Muscle of leg (tissue), 11 donors: Measurements from ENCODE around the gene PTPRN2. TPM values are rescaled to one million over a fixed set of nuclear protein-coding genes. Genes with fewer than 3 reads are reported as not detected.
"Not testable (repeated sequence)": the region's sequence is repeated elsewhere in the genome, so short reads cannot be mapped to it uniquely, and the experiment has no call there.

Experiments used
- DNase-seq: peaks from one replicate; pipeline ENCODE4 v3.0.0; 2013
- H3K27ac ChIP-seq: one replicate; pipeline ENCODE4 v1.5.1; 2013; ENCODE audit warnings: mild to moderate bottlenecking, low read length, control low read depth
- H3K27me3 ChIP-seq: one replicate; pipeline ENCODE4 v1.6.1; 2013; ENCODE audit warnings: low read length; ENCODE audit not compliant: control insufficient read depth, insufficient read depth
- H3K36me3 ChIP-seq: one replicate; pipeline ENCODE4 v1.6.1; 2013; ENCODE audit warnings: low read length; ENCODE audit not compliant: control insufficient read depth, insufficient read depth
- H3K4me1 ChIP-seq: one replicate; pipeline ENCODE4 v1.6.1; 2013; ENCODE audit warnings: low read length; ENCODE audit not compliant: control insufficient read depth, insufficient read depth
- H3K4me3 ChIP-seq: one replicate; pipeline ENCODE4 v1.5.1; 2013; ENCODE audit warnings: low read length, control low read depth
- H3K9me3 ChIP-seq: replicated peaks from 2 replicates; pipeline ENCODE4 v1.6.1; 2013; ENCODE audit warnings: low read depth, low read length; ENCODE audit not compliant: control insufficient read depth
- WGBS: methylation state at CpG from one replicate; pipeline ENCODE4 v1.1.5; 2013; ENCODE audit warnings: missing lambda C conversion rate; ENCODE audit not compliant: insufficient coverage; 5-methylcytosine and 5-hydroxymethylcytosine counted together
- polyA plus RNA-seq, 8 donors: library from polyadenylated mRNA; unstranded; fragments of 120-200 nt; gene quantifications; one replicate each; pipeline versions ENCODE4 v1.2.1 to v1.2.3, GENCODE V29; 2013; ENCODE audit warnings: inconsistent platforms in 1 of 8, low replicate concordance in 1 of 8; ENCODE audit not compliant: insufficient read length in 8 of 8, insufficient read depth in 1 of 8
- total RNA-seq: library from RNA; stranded (reverse); fragments of 120-200 nt; gene quantifications from one replicate; pipeline ENCODE4 v1.2.4, GENCODE V29; 2013

Gene PTPRN2
- total and polyA plus RNA-seq, 9 donors: 1.4 to 2.9 (median 2.3) TPM

- Histone ChIP-seq H3K27ac (no peak overlapping the region), H3K36me3 (no peaks in the 10 kb centered on the region), H3K4me3 (no peak overlapping the region), H3K27me3 (no peaks in the 10 kb centered on the region), H3K9me3 (peaks cover under 1% of the 10 kb centered on the region), H3K4me1 (no peaks in the 10 kb centered on the region)
- DNase-seq: no peak
- 62% methylated on average over 22 of the region's 29 CpGs for whole genome bisulfite sequencing
Observed at GRCh38 chr7:158277219-158278141, 310.1 kb downstream of the PTPRN2 start.

GRCh38 chr7:158276414-158277218, 311.0 kb downstream of the PTPRN2 start:
- Histone ChIP-seq H3K4me3 (no peak overlapping the region), H3K4me1 (no peaks in the 10 kb centered on the region), H3K27ac (no peak overlapping the region), H3K36me3 (no peaks in the 10 kb centered on the region), H3K27me3 (no peaks in the 10 kb centered on the region), H3K9me3 (peaks cover 2% of the 10 kb centered on the region)
- WGBS: 82% methylated on average over 26 of the region's 34 CpGs
- DNase-seq: no peak

- no peaks in the 10 kb centered on the region for H3K27me3 ChIP-seq
- 70% methylated on average over 11 of the region's 22 CpGs for WGBS
- H3K4me3 ChIP-seq: no peak overlapping the region
- DNase-seq: no peak
- H3K4me1 ChIP-seq: no peaks in the 10 kb centered on the region
- H3K36me3 ChIP-seq: no peaks in the 10 kb centered on the region
- peaks cover 2% of the 10 kb centered on the region for H3K9me3 ChIP-seq
- no peak overlapping the region for H3K27ac ChIP-seq
Observed at GRCh38 chr7:158275711-158276413, 311.8 kb downstream of the PTPRN2 start.

GRCh38 chr7:158274996-158275395, 312.6 kb downstream of the PTPRN2 start:
- Histone ChIP-seq H3K27ac (no peak overlapping the region), H3K9me3 (peaks cover 2% of the 10 kb centered on the region), H3K36me3 (no peaks in the 10 kb centered on the region), H3K27me3 (no peaks in the 10 kb centered on the region), H3K4me1 (no peaks in the 10 kb centered on the region), H3K4me3 (no peak overlapping the region)
- WGBS: 68% methylated on average over 12 of the region's 12 CpGs
- DNase-seq: no peak

GRCh38 chr7:158274404-158274811, 313.2 kb downstream of the PTPRN2 start:
- H3K27ac ChIP-seq: no peak overlapping the region
- no peaks in the 10 kb centered on the region for H3K27me3 ChIP-seq
- peaks cover 2% of the 10 kb centered on the region for H3K9me3 ChIP-seq
- WGBS: 79% methylated on average over 18 of the region's 21 CpGs
- no peak for DNase-seq
- no peak overlapping the region for H3K4me3 ChIP-seq
- no peaks in the 10 kb centered on the region for H3K4me1 ChIP-seq
- no peaks in the 10 kb centered on the region for H3K36me3 ChIP-seq

GRCh38 chr7:158273756-158274342, 313.8 kb downstream of the PTPRN2 start:
- H3K36me3 ChIP-seq, H3K4me3 ChIP-seq, H3K4me1 ChIP-seq, DNase-seq, H3K27ac ChIP-seq, H3K9me3 ChIP-seq, H3K27me3 ChIP-seq: not testable (repeated sequence)
- WGBS: 92% methylated on average over 38 of the region's 38 CpGs

- H3K27me3 ChIP-seq: no peaks in the 10 kb centered on the region
- no peaks in the 10 kb centered on the region for H3K4me1 ChIP-seq
- peaks cover 2% of the 10 kb centered on the region for H3K9me3 ChIP-seq
- H3K4me3 ChIP-seq: no peak overlapping the region
- H3K36me3 ChIP-seq: no peaks in the 10 kb centered on the region
- no peak overlapping the region for H3K27ac ChIP-seq
- no peak for DNase-seq
- WGBS: 81% methylated on average over 25 of the region's 31 CpGs
Observed at GRCh38 chr7:158273138-158273651, 314.4 kb downstream of the PTPRN2 start.

GRCh38 chr7:158272509-158273137, 315.0 kb downstream of the PTPRN2 start:
- no peaks in the 10 kb centered on the region for H3K36me3 ChIP-seq
- no peaks in the 10 kb centered on the region for H3K27me3 ChIP-seq
- DNase-seq: no peak
- no peak overlapping the region for H3K27ac ChIP-seq
- no peaks in the 10 kb centered on the region for H3K4me1 ChIP-seq
- WGBS: 90% methylated on average over 10 of the region's 15 CpGs
- H3K9me3 ChIP-seq: peaks cover 2% of the 10 kb centered on the region
- no peak overlapping the region for H3K4me3 ChIP-seq

- H3K27ac ChIP-seq: no peak overlapping the region
- DNase-seq: no peak
- H3K4me1 ChIP-seq: no peaks in the 10 kb centered on the region
- H3K9me3 ChIP-seq: peaks cover 2% of the 10 kb centered on the region
- H3K36me3 ChIP-seq: no peaks in the 10 kb centered on the region
- H3K27me3 ChIP-seq: no peaks in the 10 kb centered on the region
- H3K4me3 ChIP-seq: no peak overlapping the region
- WGBS: 87% methylated on average over 10 of the region's 12 CpGs
Observed at GRCh38 chr7:158272091-158272490, 315.5 kb downstream of the PTPRN2 start.
